Activated CD8-positive, alpha-beta T cell treated with anti-CD3 and anti-CD28 coated beads, Interleukin-2, amount 10 ng/mL, durations not matched to agents 7 days and 5 days (primary cell): ENCODE data around the gene AOPEP. TPM values are rescaled to one million over a fixed set of nuclear protein-coding genes. Genes with fewer than 3 reads are reported as not detected.

Experiments
- ATAC-seq: fragments of 150-1000 bp; cut with Tn5 transposase; one replicate; pipeline ENCODE4 v1.10.0; 2021; ENCODE audit warnings: moderate library complexity
- CTCF ChIA-PET: fragments of 350-600 bp; sonication (Branson Sonifier 250); formaldehyde crosslinking; loops from one replicate; lab custom pipeline; 2021; ENCODE audit warnings: antibody characterized with exemption; lab: Charles Lee
- POLR2A ChIA-PET: fragments of 350-600 bp; sonication (Branson Sonifier 250); formaldehyde crosslinking; loops from one replicate; lab custom pipeline; 2021; ENCODE audit warnings: antibody characterized with exemption; lab: Charles Lee
- DNase-seq: peaks from one replicate; pipeline ENCODE4 v3.0.0-alpha.2; 2020
- H3K27ac Mint-ChIP-seq: one replicate; pipeline ENCODE4 v1.8.0; 2021; ENCODE audit warnings: mild to moderate bottlenecking, mixed read lengths
- H3K27me3 Mint-ChIP-seq: one replicate; pipeline ENCODE4 v1.8.0; 2021; ENCODE audit warnings: low read depth, mixed read lengths
- H3K36me3 Mint-ChIP-seq: one replicate; pipeline ENCODE4 v1.8.0; 2021; ENCODE audit warnings: low read depth, mixed read lengths
- H3K4me1 Mint-ChIP-seq: one replicate; pipeline ENCODE4 v1.8.0; 2021; ENCODE audit warnings: low read depth, mixed read lengths
- H3K4me3 Mint-ChIP-seq: one replicate; pipeline ENCODE4 v1.8.0; 2021; ENCODE audit warnings: mild to moderate bottlenecking, mixed read lengths
- H3K9me3 Mint-ChIP-seq: one replicate; pipeline ENCODE4 v1.8.0; 2022; ENCODE audit warnings: mixed read lengths; ENCODE audit not compliant: insufficient read depth
- total RNA-seq, 2 experiments: library from RNA; stranded (reverse); gene quantifications; one replicate each; pipeline ENCODE4 v1.2.3, GENCODE V29; 2021

The AOPEP gene
- total RNA-seq, 2 experiments from 2014 or later: 7.2 to 8.9 TPM

DNA sequence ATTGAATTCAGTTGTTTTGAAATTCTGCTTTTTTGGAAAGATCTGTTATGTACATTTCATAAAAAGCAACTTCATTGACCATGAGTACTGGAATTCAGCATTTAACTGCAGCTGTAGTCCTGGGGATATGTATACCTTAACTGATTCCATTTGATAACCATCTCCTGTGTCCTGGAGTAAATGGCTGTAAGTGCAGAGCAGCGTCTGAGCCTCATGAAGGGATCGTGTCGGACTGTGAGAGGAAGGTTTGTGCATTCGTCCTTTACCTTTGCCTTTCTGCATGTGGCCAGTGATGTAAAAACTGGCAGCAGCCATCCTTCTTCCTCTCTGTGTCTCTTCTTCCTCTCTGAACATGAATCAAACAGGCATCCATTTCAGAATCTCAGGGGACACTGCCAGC lies 303.8 kb downstream of the AOPEP start:
- CTCF ChIA-PET: no interaction called here
- ATAC-seq: no peak
- POLR2A ChIA-PET: no interaction called here
- Mint-ChIP-seq H3K9me3 (no peaks in the 10 kb centered on the region), H3K4me1 (peaks cover 3% of the 10 kb centered on the region), H3K4me3 (no peak overlapping the region), H3K27ac (no peak overlapping the region), H3K36me3 (no peaks in the 10 kb centered on the region), H3K27me3 (no peaks in the 10 kb centered on the region)
- DNase-seq: no peak

DNA sequence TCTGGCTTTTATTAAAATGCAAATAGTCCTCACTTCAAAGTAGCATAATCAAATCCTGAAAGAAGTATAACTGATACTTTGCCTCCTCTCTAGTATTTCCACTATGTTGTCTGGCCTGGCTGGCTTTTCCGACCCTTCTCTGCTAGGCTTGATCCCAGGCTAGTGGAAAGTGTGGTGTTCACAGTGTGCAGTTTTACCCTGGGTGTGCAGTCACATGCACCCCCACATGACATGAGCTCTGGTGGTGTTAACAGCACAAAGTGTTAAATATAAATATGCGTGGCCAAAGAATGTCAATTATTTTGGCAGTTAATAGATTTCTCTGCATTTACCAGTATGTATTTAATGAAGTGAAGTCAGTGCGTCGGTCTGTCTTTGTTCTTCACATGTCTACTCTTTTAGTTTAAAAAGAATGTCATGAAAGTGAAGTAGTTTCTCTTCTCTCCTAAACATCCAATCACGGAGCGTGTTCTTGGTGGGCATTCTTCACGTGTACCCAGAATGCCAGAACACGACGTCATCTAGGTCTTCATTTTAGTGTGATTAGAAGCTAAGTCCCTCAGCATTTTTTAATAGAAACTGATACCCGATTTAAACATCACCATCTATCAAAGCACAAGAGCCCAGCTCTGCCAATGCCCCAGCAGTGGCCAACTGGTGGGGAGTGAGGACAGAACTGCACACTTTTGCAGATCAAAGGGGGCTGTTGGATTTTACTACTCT lies 304.6 kb downstream of the AOPEP start:
- H3K4me1 Mint-ChIP-seq: peaks cover 3% of the 10 kb centered on the region
- ATAC-seq: no peak
- DNase-seq: no peak
- no peak overlapping the region for H3K27ac Mint-ChIP-seq
- no peaks in the 10 kb centered on the region for H3K36me3 Mint-ChIP-seq
- H3K27me3 Mint-ChIP-seq: no peaks in the 10 kb centered on the region
- POLR2A ChIA-PET: no interaction called here
- no peaks in the 10 kb centered on the region for H3K9me3 Mint-ChIP-seq
- no peak overlapping the region for H3K4me3 Mint-ChIP-seq
- CTCF ChIA-PET: no interaction called here

DNA sequence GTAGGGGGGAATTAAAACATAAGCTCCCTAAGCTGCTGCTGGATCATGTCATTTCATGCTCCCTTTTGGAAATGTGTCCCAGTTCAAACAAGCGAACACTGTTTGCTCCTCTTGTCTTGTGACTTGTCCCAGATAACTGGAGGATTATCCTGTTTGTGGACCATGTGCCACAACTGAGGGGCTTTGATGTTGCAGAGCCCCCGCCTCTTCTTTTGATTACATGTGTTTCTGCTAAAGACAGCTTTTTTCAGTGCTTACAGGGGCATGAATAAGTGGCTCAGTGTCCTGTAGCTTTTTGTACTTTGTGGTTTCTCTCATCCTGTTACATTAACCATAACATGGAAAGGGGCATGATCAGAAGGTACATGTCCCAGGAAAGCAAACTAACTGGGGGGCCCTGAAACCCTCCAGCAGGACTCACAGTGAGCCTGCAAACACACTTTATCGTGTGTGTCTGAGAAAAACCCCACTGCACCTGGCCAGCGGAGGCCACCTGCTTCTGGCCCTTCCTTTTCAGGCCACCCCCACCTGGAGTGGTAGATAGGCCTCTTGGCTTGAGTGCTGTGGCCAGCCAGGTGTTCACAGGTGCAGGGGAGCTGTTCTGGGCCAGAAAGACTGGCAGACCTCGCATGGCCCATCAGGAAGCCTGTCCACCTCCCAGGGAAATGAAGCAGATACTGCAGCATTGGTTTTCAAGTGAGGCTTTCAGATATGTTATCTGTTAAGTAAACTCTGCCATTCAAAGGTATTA lies 305.4 kb downstream of the AOPEP start:
- DNase-seq: no peak
- H3K36me3 Mint-ChIP-seq: no peaks in the 10 kb centered on the region
- ChIA-PET POLR2A (no interaction called here), CTCF (no interaction called here)
- H3K27me3 Mint-ChIP-seq: no peaks in the 10 kb centered on the region
- H3K4me3 Mint-ChIP-seq: no peak overlapping the region
- no peak overlapping the region for H3K27ac Mint-ChIP-seq
- no peak for ATAC-seq
- H3K9me3 Mint-ChIP-seq: no peaks in the 10 kb centered on the region
- H3K4me1 Mint-ChIP-seq: peaks cover 3% of the 10 kb centered on the region

DNA sequence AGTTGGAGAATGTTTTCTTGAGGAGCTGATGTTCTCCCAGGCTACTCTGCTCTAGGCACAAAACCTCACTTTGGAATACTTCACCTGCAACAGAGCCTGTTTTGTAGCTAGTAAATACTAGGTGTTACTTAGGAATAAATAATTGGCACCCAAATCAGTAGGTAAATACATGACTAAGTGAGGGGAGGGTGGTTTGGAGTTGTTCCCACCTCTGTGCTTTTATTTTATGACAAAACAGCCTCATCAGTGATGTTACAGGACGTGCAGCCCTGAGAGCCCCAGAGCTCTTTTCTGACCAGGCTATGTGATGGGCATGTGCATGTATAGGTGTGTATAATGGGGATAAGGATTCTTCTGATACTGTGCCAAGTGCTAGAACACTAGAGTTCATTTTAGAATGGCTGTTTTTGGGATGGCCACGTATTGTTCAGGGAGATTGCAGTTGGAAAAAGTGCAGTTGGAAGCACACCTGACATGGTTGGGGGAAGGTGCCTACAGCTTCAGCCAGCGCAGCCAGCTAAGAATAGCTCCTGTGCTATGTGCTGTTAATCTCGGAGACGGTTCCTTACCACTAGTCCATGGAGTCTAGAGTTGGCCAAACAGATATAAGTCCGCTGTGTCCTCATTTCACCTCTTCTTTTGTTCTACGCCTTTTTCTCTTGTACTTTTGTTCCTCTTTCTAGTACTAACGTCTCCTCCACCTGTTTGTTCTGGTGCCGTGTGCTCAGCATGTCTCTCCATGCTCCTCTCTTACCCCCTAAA lies 306.3 kb downstream of the AOPEP start:
- Mint-ChIP-seq H3K4me3 (no peak overlapping the region), H3K9me3 (no peaks in the 10 kb centered on the region), H3K27me3 (no peaks in the 10 kb centered on the region), H3K4me1 (peaks cover 3% of the 10 kb centered on the region), H3K27ac (no peak overlapping the region), H3K36me3 (no peaks in the 10 kb centered on the region)
- CTCF ChIA-PET: no interaction called here
- no peak for ATAC-seq
- no peak for DNase-seq
- POLR2A ChIA-PET: no interaction called here

DNA sequence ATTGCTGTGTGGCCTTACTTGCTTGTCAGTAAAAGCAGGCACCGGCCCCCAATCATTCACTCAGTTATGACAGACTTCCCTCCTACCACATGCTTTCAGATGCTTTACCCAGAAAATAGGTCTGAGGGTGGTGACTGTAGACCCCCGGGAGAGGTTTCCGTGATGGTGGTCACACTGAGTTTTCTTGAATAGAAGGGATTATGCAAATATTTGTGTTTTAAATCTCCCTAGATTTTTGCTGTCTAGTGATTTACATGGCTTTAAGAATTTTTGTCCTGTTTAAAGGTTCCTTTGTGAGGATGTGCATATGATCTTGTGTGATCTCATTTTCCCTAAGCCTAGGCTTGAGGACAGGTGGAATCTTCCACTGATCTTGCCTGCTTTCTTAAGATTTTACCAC lies 309.3 kb downstream of the AOPEP start:
- Mint-ChIP-seq H3K36me3 (no peaks in the 10 kb centered on the region), H3K27ac (no peak overlapping the region), H3K4me1 (peaks cover 3% of the 10 kb centered on the region), H3K27me3 (no peaks in the 10 kb centered on the region), H3K4me3 (no peak overlapping the region), H3K9me3 (no peaks in the 10 kb centered on the region)
- ATAC-seq: no peak
- POLR2A ChIA-PET: no interaction called here
- DNase-seq: no peak
- CTCF ChIA-PET: no interaction called here

DNA sequence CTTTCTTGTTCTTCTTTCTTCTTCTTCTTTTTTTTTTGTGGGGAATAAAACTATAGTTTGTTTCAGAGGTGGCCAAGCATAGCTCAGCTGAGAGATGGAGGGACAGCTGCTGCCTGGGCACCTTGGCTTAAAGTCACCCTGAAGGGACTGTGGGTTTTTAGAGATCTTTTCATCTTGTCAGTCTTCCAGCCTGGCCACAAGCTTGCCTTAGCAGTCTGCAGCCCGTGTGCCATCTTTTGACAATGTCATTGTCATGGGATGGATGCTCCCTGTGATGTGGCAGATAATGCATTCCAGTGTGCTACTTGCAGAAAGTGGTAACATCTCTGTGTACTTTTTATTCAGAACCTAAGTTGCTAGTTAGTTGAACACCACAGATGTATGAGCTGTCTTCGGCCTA lies 310.2 kb downstream of the AOPEP start:
- Mint-ChIP-seq H3K27me3 (no peaks in the 10 kb centered on the region), H3K4me1 (peaks cover 2% of the 10 kb centered on the region), H3K4me3 (no peak overlapping the region), H3K27ac (no peak overlapping the region), H3K36me3 (no peaks in the 10 kb centered on the region), H3K9me3 (no peaks in the 10 kb centered on the region)
- ATAC-seq: no peak
- DNase-seq: no peak
- CTCF ChIA-PET: no interaction called here
- POLR2A ChIA-PET: no interaction called here

DNA sequence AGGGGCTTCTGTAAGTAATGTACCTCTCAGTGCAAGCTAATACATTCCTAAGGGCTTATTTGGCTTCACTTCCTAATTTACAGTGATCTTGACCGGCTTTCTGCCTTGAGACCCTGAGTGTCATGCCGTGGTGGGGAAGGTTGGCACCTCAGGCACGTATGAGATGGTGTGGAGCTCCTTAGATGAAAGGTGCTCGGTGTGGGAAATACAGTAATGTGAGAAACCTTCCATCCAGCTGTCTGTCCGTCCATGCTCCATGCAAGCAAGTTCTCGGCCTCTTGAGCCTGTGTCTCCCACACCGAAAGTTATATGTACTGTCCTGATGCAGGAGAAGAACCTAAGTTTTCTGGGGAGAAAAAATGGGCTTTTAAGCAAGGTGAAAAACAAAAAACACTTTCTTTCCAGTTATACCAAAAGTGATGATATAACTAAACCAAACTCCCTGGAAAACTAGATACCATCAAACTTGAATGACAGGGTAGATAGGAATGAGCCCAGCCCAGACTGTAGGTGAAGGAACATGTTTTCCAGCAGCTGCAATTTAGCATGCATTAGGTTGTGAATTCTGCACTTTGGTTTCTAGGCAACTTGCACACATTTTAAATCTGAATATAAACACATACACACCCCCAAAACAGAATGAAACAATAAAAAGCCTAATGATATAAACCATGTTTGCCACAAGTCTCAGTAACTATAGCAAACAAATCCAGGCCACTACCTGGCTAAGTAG lies 311.5 kb downstream of the AOPEP start:
- Mint-ChIP-seq H3K27ac (no peak overlapping the region), H3K9me3 (no peaks in the 10 kb centered on the region)

DNA sequence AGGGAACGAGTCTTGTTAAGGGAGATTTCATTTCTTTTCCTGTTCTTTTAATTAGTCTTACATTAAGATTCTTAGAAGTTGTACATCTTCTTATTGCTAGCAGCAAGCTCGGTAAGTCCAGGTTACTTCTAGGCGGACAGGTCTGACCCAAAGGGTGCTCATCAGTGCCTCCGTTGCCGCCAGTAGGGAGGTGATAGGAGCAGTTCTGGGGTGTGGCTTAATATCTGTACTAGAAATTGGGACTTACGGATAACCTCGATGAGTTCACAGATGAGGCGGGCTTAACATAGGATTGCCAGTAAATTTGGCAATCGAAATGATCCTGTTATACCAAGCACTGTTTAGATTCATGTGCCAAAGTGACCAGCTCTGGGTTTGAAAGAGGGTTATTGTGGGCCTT lies 312.2 kb downstream of the AOPEP start:
- Mint-ChIP-seq H3K4me3 (no peak overlapping the region), H3K36me3 (no peaks in the 10 kb centered on the region), H3K4me1 (no peaks in the 10 kb centered on the region), H3K27ac (no peak overlapping the region), H3K9me3 (no peaks in the 10 kb centered on the region), H3K27me3 (no peaks in the 10 kb centered on the region)
- CTCF ChIA-PET: no interaction called here
- DNase-seq (no peak), ATAC-seq (no peak)
- POLR2A ChIA-PET: no interaction called here

More for the DNA sequence above, 311.5 kb downstream of the AOPEP start:
- no peaks in the 10 kb centered on the region for H3K27me3 Mint-ChIP-seq
- DNase-seq (no peak), ATAC-seq (no peak)
- H3K4me1 Mint-ChIP-seq: no peaks in the 10 kb centered on the region
- no peaks in the 10 kb centered on the region for H3K36me3 Mint-ChIP-seq
- POLR2A ChIA-PET: no interaction called here
- CTCF ChIA-PET: interaction anchor here (1.2 kb wide), 1 partner anchor 14 kb away, joined by 3 read pairs; no protein-coding TSS in a partner anchor
- H3K4me3 Mint-ChIP-seq: no peak overlapping the region

DNA sequence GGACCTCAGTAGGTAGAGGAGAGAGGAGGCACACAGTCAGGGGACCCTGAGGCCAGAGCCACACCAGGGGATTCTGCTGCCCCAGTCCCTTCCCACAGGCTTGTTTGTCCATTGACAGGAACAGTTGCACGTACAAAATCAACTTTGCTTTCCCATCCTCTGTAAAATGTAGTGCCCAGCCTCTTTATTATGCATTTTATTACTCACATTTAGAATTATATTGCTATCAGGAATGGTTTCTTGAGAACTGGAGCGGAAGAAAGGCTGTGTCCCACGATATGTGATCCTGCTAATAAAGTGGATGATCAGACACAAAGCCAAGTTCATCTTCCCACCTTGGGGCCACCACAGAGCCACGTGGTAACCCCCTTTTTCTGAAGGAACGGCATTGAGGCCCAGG lies 313.6 kb downstream of the AOPEP start:
- H3K4me3 Mint-ChIP-seq: no peak overlapping the region
- no peak for DNase-seq
- no peaks in the 10 kb centered on the region for H3K36me3 Mint-ChIP-seq
- ChIA-PET CTCF (no interaction called here), POLR2A (no interaction called here)
- no peak overlapping the region for H3K27ac Mint-ChIP-seq
- no peak for ATAC-seq
- H3K27me3 Mint-ChIP-seq: no peaks in the 10 kb centered on the region
- no peaks in the 10 kb centered on the region for H3K9me3 Mint-ChIP-seq
- no peaks in the 10 kb centered on the region for H3K4me1 Mint-ChIP-seq

DNA sequence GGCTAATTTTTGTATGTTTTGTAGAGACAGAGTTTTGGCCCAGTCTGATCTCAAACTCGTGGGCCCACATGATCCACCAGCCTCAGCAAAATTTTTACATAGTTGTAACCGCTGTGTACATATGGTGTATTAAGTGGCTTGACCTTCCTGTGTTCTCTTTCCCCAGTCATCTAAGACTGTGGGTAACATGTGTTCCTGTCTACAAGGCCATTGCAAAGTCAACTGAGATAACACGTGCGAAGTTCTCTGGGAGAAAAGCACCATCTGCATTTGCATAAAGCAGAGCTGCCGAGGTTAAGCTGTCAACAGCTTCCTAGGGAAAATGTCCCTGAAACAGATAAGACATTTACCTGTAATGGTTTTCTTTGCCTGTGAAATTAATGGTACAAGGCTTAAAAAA lies 317.3 kb downstream of the AOPEP start:
- no peaks in the 10 kb centered on the region for H3K9me3 Mint-ChIP-seq
- POLR2A ChIA-PET: no interaction called here
- CTCF ChIA-PET: no interaction called here
- no peak overlapping the region for H3K4me3 Mint-ChIP-seq
- DNase-seq (no peak), ATAC-seq (no peak)
- H3K27ac Mint-ChIP-seq: no peak overlapping the region
- H3K4me1 Mint-ChIP-seq: peaks cover 6% of the 10 kb centered on the region
- no peaks in the 10 kb centered on the region for H3K36me3 Mint-ChIP-seq
- peaks cover 17% of the 10 kb centered on the region for H3K27me3 Mint-ChIP-seq

DNA sequence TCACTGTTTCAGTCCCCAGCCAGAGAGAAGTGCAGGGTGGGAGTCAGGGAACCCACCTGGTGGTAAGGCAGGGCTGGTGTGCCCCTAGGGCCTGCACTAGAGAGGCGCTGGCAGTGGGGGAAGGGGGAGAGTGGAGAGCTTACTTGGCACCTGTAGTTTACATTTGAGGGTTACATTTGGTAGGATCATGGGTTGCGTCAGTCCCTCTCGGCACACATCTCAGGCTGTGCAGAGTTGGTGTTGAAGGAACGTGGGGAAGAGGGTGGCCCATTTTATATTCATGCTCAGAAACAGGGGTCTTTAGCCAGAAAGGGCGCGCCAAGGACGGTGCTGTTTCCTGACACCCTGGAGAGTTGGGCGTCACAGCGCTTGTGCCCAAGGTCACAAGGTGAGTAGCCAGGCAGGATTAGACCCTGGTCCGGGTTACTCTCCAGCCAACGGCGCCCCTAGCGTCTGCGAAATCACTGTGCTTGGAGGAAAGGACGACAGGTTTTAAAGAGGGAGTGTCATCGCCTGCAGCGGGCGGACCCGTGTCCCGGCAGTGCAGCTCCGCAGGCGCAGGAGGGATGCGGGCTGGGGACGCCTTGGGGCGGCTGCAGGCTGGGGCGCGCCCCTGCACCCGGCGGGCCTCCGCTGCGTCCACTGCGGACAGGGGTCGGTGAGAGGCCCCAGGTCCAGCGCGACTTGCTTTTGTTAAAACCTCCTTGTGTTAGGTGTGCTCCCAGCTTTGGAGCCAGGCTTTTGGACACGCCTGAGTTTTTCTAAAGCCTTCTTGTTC lies 318.4 kb downstream of the AOPEP start:
- ChIA-PET POLR2A (no interaction called here), CTCF (no interaction called here)
- DNase-seq: no peak
- no peaks in the 10 kb centered on the region for H3K36me3 Mint-ChIP-seq
- H3K27ac Mint-ChIP-seq: no peak overlapping the region
- peaks cover 25% of the 10 kb centered on the region for H3K27me3 Mint-ChIP-seq
- H3K4me1 Mint-ChIP-seq: peaks cover 9% of the 10 kb centered on the region
- H3K4me3 Mint-ChIP-seq: no peak overlapping the region
- ATAC-seq: no peak
- H3K9me3 Mint-ChIP-seq: no peaks in the 10 kb centered on the region
